A549 (cell line): ENCODE data around the gene PI4KA. TPM values are rescaled to one million over a fixed set of nuclear protein-coding genes. Genes with fewer than 3 reads are reported as not detected.

Experiments used
- ATAC-seq, 2 experiments: fragments of 200-7000 bp in 1 of 2; fragments of >200 bp in 1 of 2; cut with Nextera tagmentation in 1 of 2; cut with Tn5 transposase in 1 of 2; 3 replicates each; pipeline versions ENCODE4 v1.8.0 to v1.9.1; 2018 to 2020; ENCODE audit warnings: mild to moderate bottlenecking in 1 of 2, moderate library complexity in 1 of 2
- CTCF ChIA-PET: fragments of 300-600 bp; sonication (Branson Sonifier 250); formaldehyde crosslinking; extraction: SDS; loops from one replicate; lab custom pipeline; 2021; ENCODE audit warnings: antibody characterized with exemption, inconsistent platforms; lab: Yijun Ruan, JAX
- POLR2A ChIA-PET: fragments of 350-600 bp; formaldehyde crosslinking; extraction: SDS; loops from one replicate; lab custom pipeline; 2021; ENCODE audit warnings: antibody characterized with exemption, inconsistent platforms; lab: Yijun Ruan, JAX
- DNase-seq, 2 experiments: peaks; one replicate each; pipeline versions ENCODE4 v3.0.0 to v3.0.0-alpha.2; 2011 to 2016; ENCODE audit warnings: low read depth in 1 of 2, low spot score in 1 of 2
- FAIRE-seq: peaks from 2 replicates; lab custom pipeline; 2011; peaks lifted over from hg19 to GRCh38; lab: Jason Lieb, UNC
- H3K27ac ChIP-seq, 2 experiments: fragments of >200 bp; sonication (Bioruptor Twin); formaldehyde crosslinking; 3 replicates each; pipeline ENCODE4 v1.5.1; 2016 to 2017
- H3K4me1 ChIP-seq: fragments of >200 bp; sonication (Bioruptor Twin); formaldehyde crosslinking; 3 replicates; pipeline ENCODE4 v1.6.1; 2016
- H3K4me2 ChIP-seq: fragments of >200 bp; sonication (Bioruptor Twin); formaldehyde crosslinking; 3 replicates; pipeline ENCODE4 v1.6.1; 2016
- H3K4me3 ChIP-seq: fragments of >200 bp; sonication (Bioruptor Twin); formaldehyde crosslinking; 3 replicates; pipeline ENCODE4 v1.5.1; 2016
- H3K9me3 ChIP-seq: fragments of >200 bp; sonication (Bioruptor Twin); formaldehyde crosslinking; 3 replicates; pipeline ENCODE4 v1.6.1; 2016
- CBX2 ChIP-seq: fragments of 200-600 bp; sonication (generic); IDR thresholded peaks from 2 replicates; pipeline ENCODE4 v1.6.1; 2016; ENCODE audit warnings: low read depth, mild to moderate bottlenecking, borderline replicate concordance
- CEBPB ChIP-seq, 2 experiments: fragments of >200 bp in 1 of 2; sonication (Bioruptor Twin) in 1 of 2; formaldehyde crosslinking in 1 of 2; IDR thresholded peaks; 2 replicates each; pipeline ENCODE4 v1.6.1; 2012 to 2016
- CHD2 ChIP-seq: fragments of 150-350 bp; IDR thresholded peaks from 2 replicates; pipeline ENCODE4 v1.6.1; 2014; ENCODE audit warnings: low read length; ENCODE audit not compliant: partially characterized antibody
- EHF ChIP-seq: fragments of 250-450 bp; sonication (Bioruptor Pico); IDR thresholded peaks from 2 replicates; pipeline ENCODE4 v1.5.0; 2020; ENCODE audit warnings: mild to moderate bottlenecking
- EHMT2 ChIP-seq: fragments of 200-600 bp; sonication (generic); IDR thresholded peaks from 2 replicates; pipeline ENCODE4 v1.6.1; 2016; ENCODE audit warnings: antibody characterized with exemption, low read depth, mild to moderate bottlenecking, moderate library complexity
- EP300 ChIP-seq, 2 experiments: fragments of >200 bp; sonication (Bioruptor Twin); formaldehyde crosslinking; IDR thresholded peaks; 2 replicates in 1 of 2; 3 replicates in 1 of 2; pipeline ENCODE4 v1.6.1; 2016 to 2017
- FOSB ChIP-seq: fragments of 250-450 bp; sonication (Bioruptor Pico); IDR thresholded peaks from 2 replicates; pipeline ENCODE4 v1.5.0; 2020; ENCODE audit warnings: mild to moderate bottlenecking, moderate library complexity
- GATA3 ChIP-seq: IDR thresholded peaks from 2 replicates; pipeline ENCODE4 v1.6.1; 2012; ENCODE audit warnings: borderline replicate concordance
- HOXB13 ChIP-seq: fragments of 250-450 bp; sonication (Bioruptor Pico); IDR thresholded peaks from 2 replicates; pipeline ENCODE4 v1.5.0; 2020; ENCODE audit warnings: low read depth, mild to moderate bottlenecking, moderate library complexity
- HOXB5 ChIP-seq: fragments of 250-450 bp; sonication (Bioruptor Pico); IDR thresholded peaks from 2 replicates; pipeline ENCODE4 v1.5.0; 2020; ENCODE audit warnings: mild to moderate bottlenecking, moderate library complexity
- MAZ ChIP-seq: fragments of 150-350 bp; IDR thresholded peaks from 2 replicates; pipeline ENCODE4 v1.6.1; 2014; ENCODE audit warnings: antibody characterized with exemption, low read depth, low read length, borderline replicate concordance
- MYC ChIP-seq: IDR thresholded peaks from 2 replicates; pipeline ENCODE4 v1.6.1; 2012; ENCODE audit warnings: mild to moderate bottlenecking, inconsistent platforms, low read length, improper control_type of control experiment, borderline replicate concordance
- RNF2 ChIP-seq: fragments of 200-600 bp; sonication (generic); IDR thresholded peaks from 2 replicates; pipeline ENCODE4 v1.6.1; 2016; ENCODE audit warnings: low read depth, mild to moderate bottlenecking, antibody characterized with exemption, moderate library complexity, borderline replicate concordance
- TP53 ChIP-seq: fragments of 250-450 bp; sonication (Bioruptor Pico); IDR thresholded peaks from 2 replicates; pipeline ENCODE4 v1.5.0; 2021; ENCODE audit warnings: mild to moderate bottlenecking, moderate library complexity
- ZFP36 ChIP-seq: fragments of 450-650 bp; IDR thresholded peaks from 2 replicates; pipeline ENCODE4 v1.6.1; 2014; ENCODE audit warnings: borderline replicate concordance; ENCODE audit not compliant: partially characterized antibody
- ZNF302 ChIP-seq: fragments of 250-450 bp; sonication (Bioruptor Pico); IDR thresholded peaks from 2 replicates; pipeline ENCODE4 v1.9.0; 2021; ENCODE audit warnings: inconsistent platforms, mild to moderate bottlenecking, moderate library complexity
- WGBS: methylation state at CpG from one replicate; pipeline ENCODE4 v1.1.6; 2017; ENCODE audit errors: missing lambda C conversion rate; 5-methylcytosine and 5-hydroxymethylcytosine counted together
- polyA plus RNA-seq, 4 experiments: library from polyadenylated mRNA; depleted of rRNA in 3 of 4; stranded (reverse); fragments of >200 nt; fragmentation: RNase III in 1 of 4; extraction: RNeasy Plus Mini Kit Qiagen cat#74134 plus additional on column Dnase treatment in 1 of 4; gene quantifications; 2 replicates in 3 of 4; 3 replicates in 1 of 4; pipeline ENCODE4 v1.2.3, GENCODE V29; 2011 to 2017
- TF ChIP-seq, protein P1 (sequence below): fragments of 450-650 bp; IDR thresholded peaks from 2 replicates; pipeline ENCODE4 v1.6.1; 2014; ENCODE audit warnings: antibody characterized with exemption
- TF ChIP-seq, protein P2 (sequence below): IDR thresholded peaks from 2 replicates; pipeline ENCODE4 v1.6.1; 2012; ENCODE audit warnings: low read depth, borderline replicate concordance

The PI4KA gene
- polyA plus RNA-seq, 2 of the 4 experiments (the other 2 are of a cell fraction): 14.4 to 21.3 TPM

- no peaks in the 10 kb centered on the region for H3K4me1 ChIP-seq
- no peak for ATAC-seq
- no peak for FAIRE-seq
- CTCF ChIA-PET: interaction anchor here (0.6 to 1.8 kb wide), 3 partner anchors 11 to 27 kb away, joined by 3 to 8 read pairs (median 5); no protein-coding TSS in a partner anchor
- TF ChIP-seq HOXB13 (CRISPR knock-in tag): no peak
- TF ChIP-seq RNF2: no peak
- no peak for TF ChIP-seq CHD2
- TF ChIP-seq CEBPB (IDR thresholded peaks at IDR 0.05): no peak
- TF ChIP-seq, all 56 proteins: peak for 0
- Histone ChIP-seq H3K4me2 (no peak overlapping the region), H3K4me3 (no peak overlapping the region), H3K9me3 (no peaks in the 10 kb centered on the region), H3K27ac (no peak overlapping the region)
- POLR2A ChIA-PET: no interaction called here
- 88% methylated on average over 3 of the region's 3 CpGs for WGBS
- no peak for DNase-seq
Observed at GRCh38 chr22:20756846-20757245, 101.8 kb downstream of the PI4KA start.

DNA sequence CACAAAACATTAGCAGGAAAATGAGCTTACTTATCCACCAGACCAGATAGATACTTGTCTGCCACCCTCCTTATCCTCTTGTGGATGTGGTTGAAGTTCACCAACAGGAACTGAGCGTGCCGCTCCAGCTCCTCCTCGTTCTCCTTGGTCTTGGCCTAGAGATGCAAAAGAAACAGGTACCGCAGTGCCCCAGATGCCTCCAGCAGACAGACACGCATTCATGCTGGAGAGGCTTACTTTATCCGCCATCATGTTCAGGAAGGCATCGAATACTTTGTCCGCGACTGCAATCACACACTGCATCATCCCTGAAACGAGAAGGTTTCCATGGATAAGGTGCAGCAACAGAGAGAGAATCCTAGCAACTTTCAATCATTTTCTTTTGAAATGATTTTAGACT is 105.7 kb downstream of the PI4KA start:
- Histone ChIP-seq H3K4me2 (no peak overlapping the region), H3K27ac (no peak overlapping the region), H3K9me3 (no peaks in the 10 kb centered on the region), H3K4me3 (no peak overlapping the region), H3K4me1 (peaks cover 6% of the 10 kb centered on the region; the same call in 1 of the 3 replicates)
- no peak for TF ChIP-seq MYC
- TF ChIP-seq ZNF302 (CRISPR knock-in tag): no peak
- TF ChIP-seq TP53 (CRISPR knock-in tag): no peak
- 90% methylated on average over 10 of the region's 10 CpGs for WGBS
- FAIRE-seq (no peak), ATAC-seq (no peak), DNase-seq (no peak)
- ChIA-PET CTCF (interaction anchor here (0.6 to 1.7 kb wide), 4 partner anchors 10 to 210 kb away, joined by 3 to 5 read pairs (median 4); no protein-coding TSS in a partner anchor), POLR2A (no interaction called here)

- Histone ChIP-seq H3K4me2 (no peak overlapping the region), H3K4me3 (no peak overlapping the region), H3K4me1 (peaks cover 6% of the 10 kb centered on the region; the same call in 1 of the 3 replicates), H3K27ac (no peak overlapping the region), H3K9me3 (no peaks in the 10 kb centered on the region)
- ChIA-PET CTCF (interaction anchor here (0.6 to 1.7 kb wide), 4 partner anchors 9 to 211 kb away, joined by 3 to 5 read pairs (median 4); no protein-coding TSS in a partner anchor), POLR2A (no interaction called here)
- TF ChIP-seq MAZ: no peak
- no peak for TF ChIP-seq FOSB
- no peak for TF ChIP-seq HOXB5 (CRISPR knock-in tag)
- TF ChIP-seq EHF (CRISPR knock-in tag): no peak
- no peak for TF ChIP-seq ZFP36
- no peak for TF ChIP-seq CBX2
- TF ChIP-seq GATA3: no peak
- TF ChIP-seq, protein P1, sequence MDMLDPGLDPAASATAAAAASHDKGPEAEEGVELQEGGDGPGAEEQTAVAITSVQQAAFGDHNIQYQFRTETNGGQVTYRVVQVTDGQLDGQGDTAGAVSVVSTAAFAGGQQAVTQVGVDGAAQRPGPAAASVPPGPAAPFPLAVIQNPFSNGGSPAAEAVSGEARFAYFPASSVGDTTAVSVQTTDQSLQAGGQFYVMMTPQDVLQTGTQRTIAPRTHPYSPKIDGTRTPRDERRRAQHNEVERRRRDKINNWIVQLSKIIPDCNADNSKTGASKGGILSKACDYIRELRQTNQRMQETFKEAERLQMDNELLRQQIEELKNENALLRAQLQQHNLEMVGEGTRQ: no peak
- TF ChIP-seq EHMT2: no peak
- no peak for TF ChIP-seq EP300 (IDR thresholded peaks at IDR 0.05)
- TF ChIP-seq, protein P2, sequence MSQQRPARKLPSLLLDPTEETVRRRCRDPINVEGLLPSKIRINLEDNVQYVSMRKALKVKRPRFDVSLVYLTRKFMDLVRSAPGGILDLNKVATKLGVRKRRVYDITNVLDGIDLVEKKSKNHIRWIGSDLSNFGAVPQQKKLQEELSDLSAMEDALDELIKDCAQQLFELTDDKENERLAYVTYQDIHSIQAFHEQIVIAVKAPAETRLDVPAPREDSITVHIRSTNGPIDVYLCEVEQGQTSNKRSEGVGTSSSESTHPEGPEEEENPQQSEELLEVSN: no peak
- no peak for TF ChIP-seq MYC
- 95% methylated on average over 2 of the region's 7 CpGs for WGBS
- ATAC-seq (no peak), DNase-seq (no peak), FAIRE-seq (no peak)
Observed at GRCh38 chr22:20752104-20752741, 106.4 kb downstream of the PI4KA start.
